ENCODE measurements around the gene CAPN14.
"Not testable (repeated sequence)": the region's sequence is repeated elsewhere in the genome, so short reads cannot be mapped to it uniquely, and the experiment has no call there.

CAPN14 gene

GRCh38 chr2:31191931-31192330 lies 25.4 kb downstream of the CAPN14 start:
- DNase-seq, result no peak

- no peak for DNase-seq
Measured at GRCh38 chr2:31190188-31190587, 27.1 kb downstream of the CAPN14 start.

GRCh38 chr2:31189141-31189540 lies 28.2 kb downstream of the CAPN14 start:
- no peak for DNase-seq

GRCh38 chr2:31188131-31188530 lies 29.2 kb downstream of the CAPN14 start:
- DNase-seq, result no peak

GRCh38 chr2:31187166-31187565 lies 30.1 kb downstream of the CAPN14 start:
- DNase-seq, result no peak

GRCh38 chr2:31183973-31184372 lies 33.3 kb downstream of the CAPN14 start:
- DNase-seq, result not testable (repeated sequence)

GRCh38 chr2:31176742-31177141 lies 40.6 kb downstream of the CAPN14 start:
- no peak for DNase-seq

GRCh38 chr2:31171142-31171541 lies 46.2 kb downstream of the CAPN14 start:
- DNase-seq, result no peak

- peak; percentile 54 for DNase-seq
Measured at GRCh38 chr2:31170071-31170698, 47.1 kb downstream of the CAPN14 start.

GRCh38 chr2:31168291-31168690 lies 49.0 kb downstream of the CAPN14 start:
- DNase-seq, result no peak

- peak; percentile 39 for DNase-seq
Measured at GRCh38 chr2:31166925-31167324, 50.4 kb downstream of the CAPN14 start.

- DNase-seq, result no peak
Measured at GRCh38 chr2:31163011-31163539, 54.2 kb downstream of the CAPN14 start.

- DNase-seq, result no peak
Measured at GRCh38 chr2:31161637-31162036, 55.7 kb downstream of the CAPN14 start.

- no peak for DNase-seq
Measured at GRCh38 chr2:31151501-31151900, 65.8 kb downstream of the CAPN14 start.

GRCh38 chr2:31150120-31150670 lies 67.1 kb downstream of the CAPN14 start:
- DNase-seq, result no peak

- no peak for DNase-seq
Measured at GRCh38 chr2:31148514-31148913, 68.8 kb downstream of the CAPN14 start.

- no peak for DNase-seq
Measured at GRCh38 chr2:31147645-31148044, 69.7 kb downstream of the CAPN14 start.

- no peak for DNase-seq
Measured at GRCh38 chr2:31142110-31142509, 75.2 kb downstream of the CAPN14 start.

GRCh38 chr2:31141443-31142085 lies 75.8 kb downstream of the CAPN14 start:
- no peak for DNase-seq

GRCh38 chr2:31140151-31140550 lies 77.2 kb downstream of the CAPN14 start:
- DNase-seq, result no peak

- DNase-seq, result no peak
Measured at GRCh38 chr2:31139671-31140070, 77.6 kb downstream of the CAPN14 start.

GRCh38 chr2:31138037-31138962 lies 79.0 kb downstream of the CAPN14 start, which contains the start of gene GALNT14:
Gene GALNT14, minus strand, starts transcription at chr2:31138440. Its CDS starts 354 bp downstream, at chr2:31138086.
- DNase-seq, result peak; percentile 51
